Measurements from ENCODE around the gene ARHGEF26. TPM values are rescaled to one million over a fixed set of nuclear protein-coding genes. Genes with fewer than 3 reads are reported as not detected.

Gene ARHGEF26
- total RNA-seq, 4 donors from 2014 or later = 30.6 to 49.3 (median 37.8) TPM

DNA sequence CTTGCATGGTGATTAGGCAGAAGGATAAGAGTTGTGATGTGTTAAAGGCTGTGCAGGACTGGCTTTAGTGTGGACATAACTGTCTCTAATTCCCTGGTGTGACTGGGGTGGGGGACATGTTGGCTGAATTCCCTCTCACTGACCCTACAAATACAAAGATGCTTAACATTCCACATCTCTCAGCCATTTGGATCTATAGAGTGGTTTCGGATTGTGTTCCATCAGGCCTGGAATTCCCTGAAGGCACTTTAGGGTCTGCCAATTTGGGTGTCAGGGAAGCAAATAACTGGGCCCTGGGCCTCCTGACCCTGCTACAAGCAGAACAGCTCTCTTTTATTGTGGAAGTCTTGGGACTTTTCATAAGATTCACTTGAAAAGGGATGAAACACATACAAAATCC, 56.2 kb downstream of the ARHGEF26 start:
- 80% methylated on average over 1 of the region's 1 CpG for WGBS
- Histone ChIP-seq H3K4me3 (no peak overlapping the region), H3K9me3 (no peaks in the 10 kb centered on the region), H3K27ac (no peak overlapping the region), H3K36me3 (no peaks in the 10 kb centered on the region), H3K4me1 (peaks cover 5% of the 10 kb centered on the region), H3K27me3 (no peaks in the 10 kb centered on the region)
- no peak for TF ChIP-seq POLR2AphosphoS5 (IDR thresholded peaks at IDR 0.05)
- TF ChIP-seq POLR2A (IDR thresholded peaks at IDR 0.05) = no peak
- TF ChIP-seq, protein P1, sequence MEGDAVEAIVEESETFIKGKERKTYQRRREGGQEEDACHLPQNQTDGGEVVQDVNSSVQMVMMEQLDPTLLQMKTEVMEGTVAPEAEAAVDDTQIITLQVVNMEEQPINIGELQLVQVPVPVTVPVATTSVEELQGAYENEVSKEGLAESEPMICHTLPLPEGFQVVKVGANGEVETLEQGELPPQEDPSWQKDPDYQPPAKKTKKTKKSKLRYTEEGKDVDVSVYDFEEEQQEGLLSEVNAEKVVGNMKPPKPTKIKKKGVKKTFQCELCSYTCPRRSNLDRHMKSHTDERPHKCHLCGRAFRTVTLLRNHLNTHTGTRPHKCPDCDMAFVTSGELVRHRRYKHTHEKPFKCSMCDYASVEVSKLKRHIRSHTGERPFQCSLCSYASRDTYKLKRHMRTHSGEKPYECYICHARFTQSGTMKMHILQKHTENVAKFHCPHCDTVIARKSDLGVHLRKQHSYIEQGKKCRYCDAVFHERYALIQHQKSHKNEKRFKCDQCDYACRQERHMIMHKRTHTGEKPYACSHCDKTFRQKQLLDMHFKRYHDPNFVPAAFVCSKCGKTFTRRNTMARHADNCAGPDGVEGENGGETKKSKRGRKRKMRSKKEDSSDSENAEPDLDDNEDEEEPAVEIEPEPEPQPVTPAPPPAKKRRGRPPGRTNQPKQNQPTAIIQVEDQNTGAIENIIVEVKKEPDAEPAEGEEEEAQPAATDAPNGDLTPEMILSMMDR (IDR thresholded peaks at IDR 0.05) = no peak
- TF ChIP-seq EP300 (IDR thresholded peaks at IDR 0.05) = no peak
- DNase-seq (ENCODE audit: low spot score in 2 of 2) = no peak

DNA sequence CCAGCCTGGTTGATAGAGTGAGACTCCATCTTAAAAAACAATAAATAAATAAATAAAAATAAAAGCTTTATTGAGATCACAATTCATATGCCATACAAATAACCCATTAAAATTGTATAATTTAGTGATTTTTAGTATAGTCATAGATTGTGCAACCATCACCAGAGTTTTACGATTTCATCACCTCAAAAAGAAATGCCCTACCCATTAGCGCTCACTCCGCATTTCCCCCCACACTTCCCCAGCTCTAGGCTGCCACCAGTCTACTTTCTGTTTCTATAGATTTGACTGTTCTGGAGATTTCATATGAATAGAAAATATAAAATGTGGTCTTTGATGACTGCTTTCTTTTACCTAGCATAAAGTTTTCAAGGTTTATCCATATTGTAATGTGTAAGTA, 57.0 kb downstream of the ARHGEF26 start:
- 74% methylated on average over 3 of the region's 3 CpGs for WGBS
- Histone ChIP-seq H3K36me3 (no peaks in the 10 kb centered on the region), H3K4me1 (peaks cover 5% of the 10 kb centered on the region), H3K27ac (no peak overlapping the region), H3K4me3 (no peak overlapping the region), H3K27me3 (no peaks in the 10 kb centered on the region), H3K9me3 (no peaks in the 10 kb centered on the region)
- DNase-seq (ENCODE audit: low spot score in 2 of 2) = no peak
- no peak for TF ChIP-seq POLR2A (IDR thresholded peaks at IDR 0.05)

DNA sequence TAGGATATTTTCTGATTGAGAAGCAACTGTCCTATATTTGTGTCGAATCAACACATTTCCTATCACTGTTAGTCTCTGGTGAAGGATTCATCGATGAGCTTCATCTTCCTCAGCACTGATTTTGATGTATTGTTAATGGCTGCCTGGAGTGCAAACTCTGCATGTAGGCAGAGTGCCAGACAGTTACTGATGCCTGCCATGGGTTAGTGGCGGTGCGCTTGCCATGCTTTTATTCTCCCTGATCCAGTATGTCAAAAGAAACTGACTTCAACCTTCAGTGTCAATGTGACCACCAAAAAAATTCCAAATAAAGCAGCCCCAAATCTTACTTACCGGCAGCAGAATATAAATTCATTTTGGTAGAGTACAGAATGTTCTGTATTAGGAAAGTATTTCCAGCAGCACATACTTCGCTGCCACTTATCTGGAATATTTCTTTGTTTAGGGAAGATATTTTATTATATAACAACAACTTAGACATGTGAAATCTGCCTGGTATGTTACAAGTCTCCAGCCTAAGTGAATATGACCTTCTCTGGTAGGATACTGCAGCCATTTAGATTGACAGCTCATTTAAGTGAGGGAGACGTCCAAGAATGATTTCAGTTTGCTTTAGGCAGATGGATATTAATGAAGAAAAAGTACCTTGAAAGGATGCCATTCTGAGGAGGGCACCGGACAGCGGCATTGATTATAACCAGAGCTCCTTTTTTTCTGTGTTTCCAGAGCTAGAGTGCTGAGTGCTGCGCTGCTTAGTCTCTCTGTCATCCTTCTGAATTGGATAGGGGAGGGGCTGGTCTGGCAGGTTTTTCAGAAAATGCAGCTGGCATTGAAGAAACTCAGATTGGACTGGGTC, 59.9 kb downstream of the ARHGEF26 start:
- peak; percentile 42 for TF ChIP-seq EP300 (IDR thresholded peaks at IDR 0.05)
- no peak for TF ChIP-seq POLR2A (IDR thresholded peaks at IDR 0.05)
- TF ChIP-seq, protein P1 (IDR thresholded peaks at IDR 0.05) = no peak
- TF ChIP-seq POLR2AphosphoS5 (IDR thresholded peaks at IDR 0.05) = no peak
- Histone ChIP-seq H3K27ac (peak overlapping the region; percentile 37), H3K4me1 (peaks cover 5% of the 10 kb centered on the region), H3K9me3 (no peaks in the 10 kb centered on the region), H3K36me3 (no peaks in the 10 kb centered on the region), H3K27me3 (no peaks in the 10 kb centered on the region), H3K4me3 (no peak overlapping the region)
- 53% methylated on average over 10 of the region's 10 CpGs for WGBS
- DNase-seq (ENCODE audit: low spot score in 2 of 2) = no peak

DNA sequence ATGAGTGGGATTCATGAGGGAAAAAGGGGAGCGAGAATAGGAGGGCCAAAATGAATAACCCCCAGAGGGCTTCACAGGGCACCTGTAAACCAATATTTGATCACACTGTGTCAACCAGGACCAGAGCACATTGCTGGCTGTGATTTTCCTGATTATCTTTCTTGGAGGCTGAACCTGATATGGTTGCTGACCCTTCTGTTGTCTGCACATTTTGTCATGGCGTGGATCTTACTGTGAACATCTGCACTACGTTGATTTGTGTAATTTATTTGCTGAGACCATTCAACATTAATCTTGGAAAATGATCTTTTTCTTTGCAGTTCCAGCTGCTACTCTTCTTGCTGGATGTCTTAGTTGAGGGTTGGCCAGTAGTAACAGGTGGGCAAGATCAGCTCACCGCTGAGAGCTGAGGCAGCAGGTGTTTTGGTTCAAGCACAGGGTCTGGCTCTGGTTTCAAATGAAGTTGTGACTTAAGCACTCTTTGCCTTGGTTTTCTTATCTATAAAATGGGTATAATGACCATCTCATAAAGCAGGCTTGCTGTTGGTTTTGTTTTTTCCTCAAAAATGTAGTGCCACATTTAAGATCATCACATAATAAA, 61.2 kb downstream of the ARHGEF26 start:
- H3K9me3 ChIP-seq = no peaks in the 10 kb centered on the region
- 93% methylated on average over 4 of the region's 4 CpGs for WGBS
- TF ChIP-seq POLR2AphosphoS5 (IDR thresholded peaks at IDR 0.05) (no peak), EP300 (IDR thresholded peaks at IDR 0.05) (no peak)
- H3K27me3 ChIP-seq = no peaks in the 10 kb centered on the region
- H3K4me3 ChIP-seq = no peak overlapping the region
- H3K27ac ChIP-seq = no peak overlapping the region
- peaks cover 5% of the 10 kb centered on the region for H3K4me1 ChIP-seq
- no peaks in the 10 kb centered on the region for H3K36me3 ChIP-seq
- no peak for DNase-seq (ENCODE audit: low spot score in 2 of 2)

DNA sequence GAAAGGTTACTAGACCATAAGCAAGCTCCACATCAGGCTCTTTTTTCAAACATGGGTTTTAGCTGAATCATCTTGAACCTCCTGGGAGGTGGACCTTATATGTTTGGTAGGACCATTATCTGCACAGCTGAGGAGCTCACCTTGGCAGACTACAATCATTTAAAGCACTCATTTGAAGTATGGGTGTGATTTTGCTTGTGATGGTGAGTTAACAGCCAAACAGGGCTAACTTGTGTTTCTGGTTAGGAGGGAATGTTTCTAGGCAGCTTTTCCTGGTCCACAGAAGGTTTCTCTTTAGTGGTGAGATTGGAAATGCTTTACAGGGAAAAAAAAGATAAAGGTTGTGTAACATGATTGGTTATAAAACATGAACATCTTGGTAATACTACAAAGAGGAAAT, 61.8 kb downstream of the ARHGEF26 start:
- no peak for TF ChIP-seq EP300 (IDR thresholded peaks at IDR 0.05)
- no peak for TF ChIP-seq POLR2AphosphoS5 (IDR thresholded peaks at IDR 0.05)
- no peak for TF ChIP-seq POLR2A (IDR thresholded peaks at IDR 0.05)
- TF ChIP-seq, protein P1 (IDR thresholded peaks at IDR 0.05) = no peak
- H3K27me3 ChIP-seq = no peaks in the 10 kb centered on the region
- peaks cover 5% of the 10 kb centered on the region for H3K4me1 ChIP-seq
- H3K9me3 ChIP-seq = no peaks in the 10 kb centered on the region
- H3K27ac ChIP-seq = no peak overlapping the region
- DNase-seq (ENCODE audit: low spot score in 2 of 2) = no peak
- no peaks in the 10 kb centered on the region for H3K36me3 ChIP-seq
- no peak overlapping the region for H3K4me3 ChIP-seq

DNA sequence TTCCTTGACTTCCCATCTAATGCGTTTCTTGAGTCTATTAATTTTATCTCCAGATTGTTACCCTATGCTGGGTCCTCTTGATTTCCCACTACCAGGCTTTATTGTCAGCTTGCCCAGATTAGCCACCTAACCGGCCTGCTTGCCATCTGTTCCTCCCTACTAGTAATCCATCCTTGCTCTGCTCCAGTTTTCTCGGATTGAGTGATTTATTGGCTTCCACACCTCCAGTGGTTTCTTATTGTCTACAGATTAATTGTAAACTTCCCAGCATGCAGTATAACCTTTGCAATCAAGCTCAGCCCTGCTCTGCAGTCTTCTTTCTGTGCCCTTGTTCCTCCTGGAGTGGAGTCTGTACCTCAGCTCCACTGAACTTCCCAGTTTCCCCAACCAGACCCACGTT, 63.4 kb downstream of the ARHGEF26 start:
- 87% methylated on average over 4 of the region's 4 CpGs for WGBS
- DNase-seq (ENCODE audit: low spot score in 2 of 2) = no peak
- Histone ChIP-seq H3K36me3 (no peaks in the 10 kb centered on the region), H3K4me3 (no peak overlapping the region), H3K27ac (no peak overlapping the region), H3K9me3 (no peaks in the 10 kb centered on the region), H3K4me1 (peaks cover 5% of the 10 kb centered on the region), H3K27me3 (no peaks in the 10 kb centered on the region)
- TF ChIP-seq POLR2AphosphoS5 (IDR thresholded peaks at IDR 0.05) (no peak), EP300 (IDR thresholded peaks at IDR 0.05) (no peak), POLR2A (IDR thresholded peaks at IDR 0.05) (no peak)
- TF ChIP-seq, protein P1 (IDR thresholded peaks at IDR 0.05) = no peak
